H54 (cell line): ENCODE data around the gene BMF.
"Not testable (repeated sequence)": the region's sequence is repeated elsewhere in the genome, so short reads cannot be mapped to it uniquely, and the experiment has no call there.

ENCODE experiments used
- DNase-seq: peaks from one replicate; pipeline ENCODE4 v3.0.0; 2011; ENCODE audit warnings: low spot score, mixed read lengths; ENCODE audit not compliant: insufficient read length
- FAIRE-seq: peaks from 3 replicates; lab custom pipeline; 2011; peaks lifted over from hg19 to GRCh38; lab: Jason Lieb, UNC
- POLR2A ChIP-seq: IDR thresholded peaks from 2 replicates; pipeline ENCODE4 v1.6.1; 2011; ENCODE audit warnings: low read depth, mild to moderate bottlenecking, low read length

The BMF gene

GRCh38 chr15:40080847-40081246 lies 27.8 kb downstream of the BMF start:
- no peak for TF ChIP-seq POLR2A
- DNase-seq (no peak), FAIRE-seq (no peak)

DNA sequence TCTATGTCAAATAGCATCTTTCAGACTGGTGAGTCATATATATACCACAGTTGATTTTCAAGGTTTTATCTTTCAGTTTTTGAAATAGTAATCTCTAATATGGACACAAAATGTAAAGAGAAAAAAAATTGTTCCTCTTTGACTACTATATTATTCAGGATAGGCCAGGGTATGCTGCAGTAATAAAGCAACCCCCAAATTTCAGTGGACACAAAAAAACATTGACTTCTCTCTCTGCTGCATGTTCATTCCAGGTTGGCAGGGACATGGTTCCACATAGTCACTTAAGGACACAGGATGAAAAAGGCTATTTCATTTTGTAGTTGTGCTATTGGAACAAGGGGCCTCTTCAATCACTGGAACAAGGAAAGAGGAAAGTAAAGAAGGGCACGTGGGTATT lies 28.6 kb downstream of the BMF start:
- DNase-seq (no peak), FAIRE-seq (no peak)
- no peak for TF ChIP-seq POLR2A

DNA sequence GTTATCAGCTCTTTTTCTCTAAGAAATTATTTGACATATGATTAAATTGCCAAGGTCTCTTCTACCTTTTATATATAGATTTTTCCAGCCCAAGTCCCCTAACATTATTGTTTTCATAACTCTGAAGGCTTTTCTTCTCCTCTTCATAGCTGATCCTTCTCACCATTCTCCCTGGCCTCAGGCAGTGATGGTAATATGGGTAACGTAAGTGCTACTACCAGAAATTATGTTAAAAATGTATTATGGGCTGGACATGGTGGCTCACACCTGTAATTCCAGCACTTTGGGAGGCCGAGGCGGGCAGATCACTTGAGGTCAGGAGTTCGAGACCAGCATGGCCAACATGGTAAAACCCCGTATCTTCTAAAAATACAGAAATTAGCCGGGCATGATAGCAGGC lies 29.2 kb downstream of the BMF start:
- FAIRE-seq, result no peak
- DNase-seq, result no peak
- TF ChIP-seq POLR2A, result no peak

- DNase-seq (no peak), FAIRE-seq (no peak)
- TF ChIP-seq POLR2A, result no peak
Observed at GRCh38 chr15:40075298-40076044, 33.2 kb downstream of the BMF start.

GRCh38 chr15:40074656-40075055 lies 34.0 kb downstream of the BMF start:
- not testable (repeated sequence) for FAIRE-seq, DNase-seq

DNA sequence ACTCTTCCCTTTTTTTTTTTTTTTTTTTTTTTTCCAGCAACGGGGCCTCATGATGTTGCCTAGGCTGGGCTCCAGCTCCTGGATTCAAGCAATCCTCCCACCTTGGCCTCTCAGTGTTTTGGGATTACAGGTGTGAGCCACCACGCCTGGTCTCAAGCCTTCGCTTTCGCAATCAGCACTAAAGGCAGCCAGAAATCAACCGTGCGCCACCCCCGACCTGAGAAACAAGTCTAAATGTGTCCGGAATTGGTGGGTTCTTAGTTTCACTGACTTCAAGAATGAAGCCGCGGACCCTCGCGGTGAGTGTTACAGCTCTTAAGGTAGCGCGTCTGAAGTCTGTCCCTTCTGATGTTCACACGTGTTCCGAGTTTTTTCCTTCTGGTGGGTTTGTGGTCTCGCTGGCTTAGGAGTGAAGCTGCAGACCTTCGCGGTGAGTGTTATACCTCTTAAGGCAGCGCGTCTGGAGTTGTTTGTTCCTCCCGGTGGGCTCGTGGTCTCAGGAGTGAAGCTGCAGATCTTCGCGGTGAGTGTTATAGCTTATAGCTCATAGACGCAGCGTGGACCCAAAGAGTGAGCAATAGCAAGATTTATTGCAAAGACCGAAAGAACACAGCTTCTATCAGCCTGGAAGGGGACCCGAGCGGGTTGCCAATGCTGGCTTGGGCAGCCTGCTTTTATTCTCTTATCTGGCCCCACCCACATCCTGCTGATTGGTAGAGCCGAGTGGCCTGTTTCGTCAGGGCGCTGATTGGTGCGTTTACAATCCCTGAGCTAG lies 34.8 kb downstream of the BMF start:
- not testable (repeated sequence) for FAIRE-seq, DNase-seq

- no peak for FAIRE-seq
- no peak for DNase-seq
- TF ChIP-seq POLR2A, result no peak
Observed at GRCh38 chr15:40072216-40072990, 36.3 kb downstream of the BMF start.

- FAIRE-seq (no peak), DNase-seq (no peak)
- TF ChIP-seq POLR2A, result no peak
Observed at GRCh38 chr15:40070608-40071218, 38.0 kb downstream of the BMF start.

- DNase-seq (no peak), FAIRE-seq (no peak)
- TF ChIP-seq POLR2A, result no peak
Observed at GRCh38 chr15:40070166-40070557, 38.5 kb downstream of the BMF start.

- DNase-seq (peak; percentile 88), FAIRE-seq (peak; percentile 38)
- TF ChIP-seq POLR2A, result no peak
Observed at GRCh38 chr15:40069178-40070165, 39.2 kb downstream of the BMF start.

DNA sequence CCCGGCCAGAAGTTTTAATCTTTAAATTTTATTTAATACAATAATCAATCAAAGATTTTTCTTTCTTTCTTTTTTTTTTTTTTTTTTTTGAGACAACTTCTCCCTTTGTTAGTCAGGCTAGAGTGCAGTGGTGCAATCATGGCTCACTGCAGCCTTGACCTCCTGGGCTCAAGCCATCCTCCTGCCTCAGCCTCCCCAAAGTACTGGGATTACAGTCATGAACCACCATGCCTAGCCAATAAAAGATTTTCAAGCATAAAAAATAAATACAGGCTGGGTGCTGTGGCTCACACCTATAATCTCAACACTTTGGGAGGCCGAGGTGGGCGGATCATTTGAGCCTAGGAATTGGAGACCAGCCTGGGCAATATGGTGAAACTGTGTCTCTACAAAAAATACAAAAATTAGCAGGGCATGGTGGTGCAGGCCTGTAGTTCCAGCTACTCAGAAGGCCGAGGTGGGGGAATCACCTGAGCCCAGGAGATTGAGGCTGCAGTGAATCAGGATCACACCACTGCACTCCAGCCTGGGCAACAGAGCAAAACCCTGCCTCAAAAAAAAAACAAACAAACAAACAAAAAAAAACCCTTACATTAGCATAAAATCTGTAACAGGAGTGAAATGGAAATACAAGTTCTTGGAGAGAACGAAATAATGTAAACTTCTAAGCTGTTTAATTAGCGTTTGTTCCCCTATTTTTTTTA lies 40.6 kb downstream of the BMF start:
- DNase-seq, result no peak
- no peak for TF ChIP-seq POLR2A
- FAIRE-seq, result no peak

DNA sequence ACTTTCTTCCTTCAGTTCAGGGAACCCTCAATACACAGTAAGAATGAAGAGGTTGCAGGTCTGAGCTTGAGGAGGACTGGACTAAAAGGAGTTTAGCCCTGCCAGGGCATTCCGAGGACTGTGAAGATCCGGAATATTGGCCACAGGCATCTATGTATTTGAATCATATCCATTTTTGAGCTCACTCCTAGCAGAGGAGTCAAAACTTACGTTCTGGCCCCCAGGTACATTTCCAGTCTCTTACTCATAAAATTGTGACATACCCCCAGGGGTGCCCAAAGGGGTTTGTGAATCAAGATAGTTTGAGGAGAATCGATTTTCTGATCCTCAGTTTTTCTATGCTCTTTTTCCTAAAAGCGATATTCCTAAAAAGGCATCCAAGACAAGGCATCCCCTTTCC lies 42.1 kb downstream of the BMF start:
- TF ChIP-seq POLR2A, result no peak
- FAIRE-seq, result no peak
- no peak for DNase-seq

GRCh38 chr15:40065166-40065565 lies 43.5 kb downstream of the BMF start:
- no peak for TF ChIP-seq POLR2A
- FAIRE-seq (no peak), DNase-seq (no peak)
